ENCODE results near the gene ZNF333.

- TF ChIP-seq, protein P1, sequence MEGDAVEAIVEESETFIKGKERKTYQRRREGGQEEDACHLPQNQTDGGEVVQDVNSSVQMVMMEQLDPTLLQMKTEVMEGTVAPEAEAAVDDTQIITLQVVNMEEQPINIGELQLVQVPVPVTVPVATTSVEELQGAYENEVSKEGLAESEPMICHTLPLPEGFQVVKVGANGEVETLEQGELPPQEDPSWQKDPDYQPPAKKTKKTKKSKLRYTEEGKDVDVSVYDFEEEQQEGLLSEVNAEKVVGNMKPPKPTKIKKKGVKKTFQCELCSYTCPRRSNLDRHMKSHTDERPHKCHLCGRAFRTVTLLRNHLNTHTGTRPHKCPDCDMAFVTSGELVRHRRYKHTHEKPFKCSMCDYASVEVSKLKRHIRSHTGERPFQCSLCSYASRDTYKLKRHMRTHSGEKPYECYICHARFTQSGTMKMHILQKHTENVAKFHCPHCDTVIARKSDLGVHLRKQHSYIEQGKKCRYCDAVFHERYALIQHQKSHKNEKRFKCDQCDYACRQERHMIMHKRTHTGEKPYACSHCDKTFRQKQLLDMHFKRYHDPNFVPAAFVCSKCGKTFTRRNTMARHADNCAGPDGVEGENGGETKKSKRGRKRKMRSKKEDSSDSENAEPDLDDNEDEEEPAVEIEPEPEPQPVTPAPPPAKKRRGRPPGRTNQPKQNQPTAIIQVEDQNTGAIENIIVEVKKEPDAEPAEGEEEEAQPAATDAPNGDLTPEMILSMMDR (IDR thresholded peaks at IDR 0.05; ENCODE audit: low read depth, low read length, poor library complexity, severe bottlenecking) = no peak
- no peak for TF ChIP-seq EZH2phosphoT487 (IDR thresholded peaks at IDR 0.05; ENCODE audit: borderline replicate concordance, low read length)
These were observed 78.2 kb downstream of the ZNF333 start for GRCh38 chr19:14768001-14768400.
